HepG2 (cell line): ENCODE data around the gene HIVEP2. TPM values are rescaled to one million over a fixed set of nuclear protein-coding genes. Genes with fewer than 3 reads are reported as not detected.

Source experiments
- DPF2 ChIP-seq: sonication (generic); formaldehyde crosslinking; IDR thresholded peaks from 2 replicates; pipeline ENCODE4 v1.4.0; 2020; ENCODE audit warnings: mild to moderate bottlenecking, low read depth, missing genetic modification reagents, borderline replicate concordance
- IRF2 ChIP-seq: IDR thresholded peaks from 2 replicates; pipeline ENCODE4 v1.6.1; 2018; ENCODE audit warnings: missing genetic modification reagents, missing compliant biosample characterization
- NFIB ChIP-seq: sonication (generic); formaldehyde crosslinking; IDR thresholded peaks from 2 replicates; pipeline ENCODE4 v1.9.0; 2021; ENCODE audit warnings: missing genetic modification reagents, mild to moderate bottlenecking, borderline replicate concordance
- NFKB2 ChIP-seq: sonication (generic); formaldehyde crosslinking; IDR thresholded peaks from 2 replicates; pipeline ENCODE4 v1.4.0; 2020; ENCODE audit warnings: missing genetic modification reagents, borderline replicate concordance
- RBFOX2 ChIP-seq: fragments of 200-400 bp; formaldehyde crosslinking; IDR thresholded peaks from 2 replicates; pipeline ENCODE4 v1.6.1; 2017; ENCODE audit warnings: low read depth, mild to moderate bottlenecking, low read length
- RXRA ChIP-seq: sonication (generic); formaldehyde crosslinking; IDR thresholded peaks from 2 replicates; pipeline ENCODE4 v1.5.1; 2020; ENCODE audit warnings: missing genetic modification reagents
- SOX13 ChIP-seq, 3 experiments: fragments of 450-650 bp in 1 of 3; sonication (generic) in 1 of 3; formaldehyde crosslinking in 1 of 3; IDR thresholded peaks in 2 of 3; conservative IDR thresholded peaks in 1 of 3; 2 replicates each; pipeline versions ENCODE4 v1.5.0 to v1.6.1; 2016 to 2020; ENCODE audit warnings: antibody characterized with exemption in 1 of 3, mild to moderate bottlenecking in 1 of 3, missing compliant biosample characterization in 1 of 3, missing genetic modification reagents in 1 of 3, moderate library complexity in 1 of 3
- TCF12 ChIP-seq, 2 experiments: fragments of 450-650 bp in 1 of 2; sonication (generic) in 1 of 2; formaldehyde crosslinking in 1 of 2; IDR thresholded peaks; 2 replicates each; pipeline versions ENCODE4 v1.6.1 to v1.8.0; 2017 to 2022; ENCODE audit warnings: antibody characterized with exemption in 1 of 2, mild to moderate bottlenecking in 1 of 2, missing genetic modification reagents in 1 of 2, moderate library complexity in 1 of 2
- TCF7 ChIP-seq: sonication (generic); IDR thresholded peaks from 2 replicates; pipeline ENCODE4 v1.6.1; 2016; ENCODE audit warnings: antibody characterized with exemption, low read depth
- ZBTB8A ChIP-seq: sonication (generic); formaldehyde crosslinking; IDR thresholded peaks from 2 replicates; pipeline ENCODE4 v1.4.0; 2020; ENCODE audit warnings: mild to moderate bottlenecking, low read depth, missing genetic modification reagents, borderline replicate concordance
- ZKSCAN1 ChIP-seq: fragments of 150-350 bp; IDR thresholded peaks from 2 replicates; pipeline ENCODE4 v1.6.1; 2014; ENCODE audit warnings: low read length
- ZMYM3 ChIP-seq: sonication (generic); formaldehyde crosslinking; IDR thresholded peaks from 2 replicates; pipeline ENCODE4 v1.5.1; 2020; ENCODE audit warnings: mild to moderate bottlenecking, missing genetic modification reagents
- ZNF12 ChIP-seq: sonication (generic); formaldehyde crosslinking; IDR thresholded peaks from 2 replicates; pipeline ENCODE4 v1.5.0; 2020; ENCODE audit warnings: missing genetic modification reagents
- ZNF367 ChIP-seq: sonication (generic); formaldehyde crosslinking; IDR thresholded peaks from 2 replicates; pipeline ENCODE4 v1.4.0; 2020; ENCODE audit warnings: missing genetic modification reagents, borderline replicate concordance
- ZNF382 ChIP-seq: sonication (generic); formaldehyde crosslinking; IDR thresholded peaks from 2 replicates; pipeline ENCODE4 v1.5.0; 2020; ENCODE audit warnings: missing genetic modification reagents, mild to moderate bottlenecking, borderline replicate concordance
- ZNF432 ChIP-seq: sonication (generic); formaldehyde crosslinking; IDR thresholded peaks from 2 replicates; pipeline ENCODE4 v1.5.0; 2020; ENCODE audit warnings: missing genetic modification reagents, mild to moderate bottlenecking, borderline replicate concordance
- ZNF850 ChIP-seq: sonication (generic); formaldehyde crosslinking; conservative IDR thresholded peaks from 2 replicates; pipeline ENCODE4 v1.9.0; 2021; ENCODE audit warnings: mild to moderate bottlenecking, missing genetic modification reagents
- polyA plus RNA-seq, 8 experiments: library from polyadenylated mRNA; depleted of rRNA in 3 of 8; stranded (reverse) in 7 of 8; unstranded in 1 of 8; fragments of >200 nt; fragmentation: Illumina TruSeq in 4 of 8; extraction: Trizol in 4 of 8; gene quantifications; 2 replicates each; pipeline versions ENCODE4 v1.2.1 to v1.2.3, GENCODE V29; 2011 to 2016; ENCODE audit warnings: low read depth in 4 of 8, missing spikeins in 1 of 8, mixed read lengths in 1 of 8; ENCODE audit not compliant: insufficient read depth in 1 of 8
- total RNA-seq, 5 experiments: library from RNA; depleted of rRNA; stranded (reverse); fragments of >200 nt; fragmentation: Illumina TruSeq; extraction: Trizol; gene quantifications; 2 replicates each; pipeline ENCODE4 v1.2.3, GENCODE V29; 2016; ENCODE audit warnings: low read depth in 1 of 5
- TF ChIP-seq, protein P1 (sequence below): sonication (generic); formaldehyde crosslinking; IDR thresholded peaks from 2 replicates; pipeline ENCODE4 v1.5.1; 2020; ENCODE audit warnings: missing genetic modification reagents, mild to moderate bottlenecking, borderline replicate concordance
- TF ChIP-seq, protein P2 (sequence below): sonication (generic); formaldehyde crosslinking; IDR thresholded peaks from 2 replicates; pipeline ENCODE4 v1.4.0; 2020; ENCODE audit warnings: mild to moderate bottlenecking, low read depth, missing genetic modification reagents
- TF ChIP-seq, protein P3 (sequence below): sonication (generic); formaldehyde crosslinking; IDR thresholded peaks from 2 replicates; pipeline ENCODE4 v1.8.0; 2022; ENCODE audit warnings: mild to moderate bottlenecking, missing genetic modification reagents
- TF ChIP-seq, protein P4 (sequence below): sonication (generic); formaldehyde crosslinking; IDR thresholded peaks from 2 replicates; pipeline ENCODE4 v1.8.0; 2022; ENCODE audit warnings: missing genetic modification reagents, mild to moderate bottlenecking, inconsistent platforms, borderline replicate concordance

HIVEP2 gene
- total and polyA plus RNA-seq, 2 of the 13 experiments (the other 11 are each of a cell fraction or from before 2014, with no cell fraction given): 3.4 to 12.9 TPM

DNA sequence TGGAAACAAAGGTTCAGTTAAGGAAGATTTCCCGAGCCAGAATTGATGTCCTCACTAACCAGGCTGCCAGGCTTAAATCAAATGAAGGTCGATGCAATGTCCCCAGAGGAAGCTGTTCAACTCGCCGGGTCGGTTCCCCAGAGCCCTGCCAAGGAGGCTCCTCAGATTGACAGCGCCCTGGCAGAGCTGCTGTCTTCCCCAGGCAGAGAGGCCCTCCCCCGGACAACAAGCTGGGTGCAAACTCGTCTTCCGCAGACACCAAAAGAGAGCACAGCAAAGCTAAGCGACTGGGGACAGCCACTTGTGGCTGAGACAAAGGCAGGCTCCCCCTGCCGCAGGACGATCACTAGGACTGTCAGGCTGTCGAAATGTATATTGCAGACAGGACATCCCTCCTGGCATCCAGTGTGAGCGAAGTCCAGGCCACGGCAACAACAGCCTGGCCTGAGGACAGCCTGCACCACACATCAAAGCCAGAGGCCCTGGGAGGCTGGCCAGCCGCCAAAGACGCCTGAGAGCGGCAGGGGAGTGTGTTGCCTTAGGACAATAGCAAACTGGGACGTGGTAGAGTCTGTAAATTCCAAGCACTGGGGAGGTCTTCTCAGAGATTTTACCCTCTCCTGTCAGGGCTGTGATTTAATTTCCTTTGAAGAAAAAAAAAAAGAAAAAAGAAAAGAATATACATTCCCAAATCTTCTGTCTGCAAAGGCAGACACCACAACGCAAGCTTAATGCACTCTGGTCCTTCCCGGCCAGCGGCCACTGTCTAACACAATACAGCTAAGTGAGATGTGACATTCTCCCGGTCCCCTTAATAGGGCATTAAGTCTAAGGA is 99.1 kb downstream of the HIVEP2 start (continued):
- TF ChIP-seq ZKSCAN1 (no peak), DPF2 (CRISPR knock-in tag) (peak; percentile 95), ZMYM3 (peak; percentile 93; the same call in 1 of the 2 replicates), NFIB (CRISPR knock-in tag) (0 out of 2 replicates have a peak, but pooled peaks have one; percentile 84), TCF7 (peak; percentile 96), IRF2 (CRISPR knock-in tag) (peak; percentile 99), SOX13 (IDR thresholded peaks at IDR 0.05) (peak; percentile 89; the same call in 1 of the 2 replicates), SOX13 (CRISPR knock-in tag; conservative IDR thresholded peaks at IDR 0.05 in 1 of 2, IDR thresholded peaks at IDR 0.05 in 1 of 2) (peak in 1 of 2 experiments; percentile 98; a peak in 2 of 4 replicates), ZBTB8A (CRISPR knock-in tag) (no peak), ZNF12 (CRISPR knock-in tag) (peak; percentile 94), ZNF850 (no peak; the same call in 1 of the 2 replicates), RXRA (peak; percentile 98), ZNF432 (CRISPR knock-in tag) (no peak), RBFOX2 (peak; percentile 30; the same call in 1 of the 2 replicates), NFKB2 (CRISPR knock-in tag) (peak; percentile 64; the same call in 1 of the 2 replicates), ZNF382 (CRISPR knock-in tag) (no peak), TCF12 (IDR thresholded peaks at IDR 0.05) (no peak), TCF12 (CRISPR knock-in tag; IDR thresholded peaks at IDR 0.05) (no peak), ZNF367 (no peak)
- TF ChIP-seq, protein P1, sequence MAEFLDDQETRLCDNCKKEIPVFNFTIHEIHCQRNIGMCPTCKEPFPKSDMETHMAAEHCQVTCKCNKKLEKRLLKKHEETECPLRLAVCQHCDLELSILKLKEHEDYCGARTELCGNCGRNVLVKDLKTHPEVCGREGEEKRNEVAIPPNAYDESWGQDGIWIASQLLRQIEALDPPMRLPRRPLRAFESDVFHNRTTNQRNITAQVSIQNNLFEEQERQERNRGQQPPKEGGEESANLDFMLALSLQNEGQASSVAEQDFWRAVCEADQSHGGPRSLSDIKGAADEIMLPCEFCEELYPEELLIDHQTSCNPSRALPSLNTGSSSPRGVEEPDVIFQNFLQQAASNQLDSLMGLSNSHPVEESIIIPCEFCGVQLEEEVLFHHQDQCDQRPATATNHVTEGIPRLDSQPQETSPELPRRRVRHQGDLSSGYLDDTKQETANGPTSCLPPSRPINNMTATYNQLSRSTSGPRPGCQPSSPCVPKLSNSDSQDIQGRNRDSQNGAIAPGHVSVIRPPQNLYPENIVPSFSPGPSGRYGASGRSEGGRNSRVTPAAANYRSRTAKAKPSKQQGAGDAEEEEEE: peak; percentile 69; the same call in 1 of the 2 replicates
- TF ChIP-seq, protein P2, sequence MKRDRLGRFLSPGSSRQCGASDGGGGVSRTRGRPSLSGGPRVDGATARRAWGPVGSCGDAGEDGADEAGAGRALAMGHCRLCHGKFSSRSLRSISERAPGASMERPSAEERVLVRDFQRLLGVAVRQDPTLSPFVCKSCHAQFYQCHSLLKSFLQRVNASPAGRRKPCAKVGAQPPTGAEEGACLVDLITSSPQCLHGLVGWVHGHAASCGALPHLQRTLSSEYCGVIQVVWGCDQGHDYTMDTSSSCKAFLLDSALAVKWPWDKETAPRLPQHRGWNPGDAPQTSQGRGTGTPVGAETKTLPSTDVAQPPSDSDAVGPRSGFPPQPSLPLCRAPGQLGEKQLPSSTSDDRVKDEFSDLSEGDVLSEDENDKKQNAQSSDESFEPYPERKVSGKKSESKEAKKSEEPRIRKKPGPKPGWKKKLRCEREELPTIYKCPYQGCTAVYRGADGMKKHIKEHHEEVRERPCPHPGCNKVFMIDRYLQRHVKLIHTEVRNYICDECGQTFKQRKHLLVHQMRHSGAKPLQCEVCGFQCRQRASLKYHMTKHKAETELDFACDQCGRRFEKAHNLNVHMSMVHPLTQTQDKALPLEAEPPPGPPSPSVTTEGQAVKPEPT: peak; percentile 76; the same call in 1 of the 2 replicates
- TF ChIP-seq, protein P3, sequence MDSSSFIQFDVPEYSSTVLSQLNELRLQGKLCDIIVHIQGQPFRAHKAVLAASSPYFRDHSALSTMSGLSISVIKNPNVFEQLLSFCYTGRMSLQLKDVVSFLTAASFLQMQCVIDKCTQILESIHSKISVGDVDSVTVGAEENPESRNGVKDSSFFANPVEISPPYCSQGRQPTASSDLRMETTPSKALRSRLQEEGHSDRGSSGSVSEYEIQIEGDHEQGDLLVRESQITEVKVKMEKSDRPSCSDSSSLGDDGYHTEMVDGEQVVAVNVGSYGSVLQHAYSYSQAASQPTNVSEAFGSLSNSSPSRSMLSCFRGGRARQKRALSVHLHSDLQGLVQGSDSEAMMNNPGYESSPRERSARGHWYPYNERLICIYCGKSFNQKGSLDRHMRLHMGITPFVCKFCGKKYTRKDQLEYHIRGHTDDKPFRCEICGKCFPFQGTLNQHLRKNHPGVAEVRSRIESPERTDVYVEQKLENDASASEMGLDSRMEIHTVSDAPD: peak; percentile 78; the same call in 1 of the 2 replicates
- TF ChIP-seq, protein P4, sequence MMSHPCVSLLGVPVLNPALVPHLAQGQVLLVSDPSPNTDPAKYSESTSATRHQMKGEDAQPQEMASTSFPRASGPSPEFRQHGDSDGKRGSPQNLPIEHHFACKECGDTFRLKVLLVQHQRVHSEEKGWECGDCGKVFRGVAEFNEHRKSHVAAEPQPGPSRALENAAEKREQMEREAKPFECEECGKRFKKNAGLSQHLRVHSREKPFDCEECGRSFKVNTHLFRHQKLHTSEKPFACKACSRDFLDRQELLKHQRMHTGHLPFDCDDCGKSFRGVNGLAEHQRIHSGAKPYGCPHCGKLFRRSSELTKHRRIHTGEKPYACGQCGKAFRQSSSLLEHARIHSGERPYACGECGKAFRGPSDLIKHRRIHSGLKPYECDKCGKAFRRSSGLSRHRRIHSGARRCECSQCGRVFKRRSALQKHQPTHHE (CRISPR knock-in tag): 0 out of 2 replicates have a peak, but pooled peaks have one; percentile 27
